Activated CD4-positive, alpha-beta T cell treated with anti-CD3 and anti-CD28 coated beads, Interleukin-2, amount 50 U/mL, for 4 hours (primary cell): ENCODE data around the gene LRRC34.

Experiments
- DNase-seq, 2 experiments: peaks; one replicate each; pipeline ENCODE4 v3.0.0-alpha.2; 2020

The LRRC34 gene, protein sequence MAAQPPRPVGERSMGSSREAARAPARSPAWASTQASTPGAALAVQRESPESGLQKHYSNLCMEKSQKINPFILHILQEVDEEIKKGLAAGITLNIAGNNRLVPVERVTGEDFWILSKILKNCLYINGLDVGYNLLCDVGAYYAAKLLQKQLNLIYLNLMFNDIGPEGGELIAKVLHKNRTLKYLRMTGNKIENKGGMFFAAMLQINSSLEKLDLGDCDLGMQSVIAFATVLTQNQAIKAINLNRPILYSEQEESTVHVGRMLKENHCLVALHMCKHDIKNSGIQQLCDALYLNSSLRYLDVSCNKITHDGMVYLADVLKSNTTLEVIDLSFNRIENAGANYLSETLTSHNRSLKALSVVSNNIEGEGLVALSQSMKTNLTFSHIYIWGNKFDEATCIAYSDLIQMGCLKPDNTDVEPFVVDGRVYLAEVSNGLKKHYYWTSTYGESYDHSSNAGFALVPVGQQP

DNA sequence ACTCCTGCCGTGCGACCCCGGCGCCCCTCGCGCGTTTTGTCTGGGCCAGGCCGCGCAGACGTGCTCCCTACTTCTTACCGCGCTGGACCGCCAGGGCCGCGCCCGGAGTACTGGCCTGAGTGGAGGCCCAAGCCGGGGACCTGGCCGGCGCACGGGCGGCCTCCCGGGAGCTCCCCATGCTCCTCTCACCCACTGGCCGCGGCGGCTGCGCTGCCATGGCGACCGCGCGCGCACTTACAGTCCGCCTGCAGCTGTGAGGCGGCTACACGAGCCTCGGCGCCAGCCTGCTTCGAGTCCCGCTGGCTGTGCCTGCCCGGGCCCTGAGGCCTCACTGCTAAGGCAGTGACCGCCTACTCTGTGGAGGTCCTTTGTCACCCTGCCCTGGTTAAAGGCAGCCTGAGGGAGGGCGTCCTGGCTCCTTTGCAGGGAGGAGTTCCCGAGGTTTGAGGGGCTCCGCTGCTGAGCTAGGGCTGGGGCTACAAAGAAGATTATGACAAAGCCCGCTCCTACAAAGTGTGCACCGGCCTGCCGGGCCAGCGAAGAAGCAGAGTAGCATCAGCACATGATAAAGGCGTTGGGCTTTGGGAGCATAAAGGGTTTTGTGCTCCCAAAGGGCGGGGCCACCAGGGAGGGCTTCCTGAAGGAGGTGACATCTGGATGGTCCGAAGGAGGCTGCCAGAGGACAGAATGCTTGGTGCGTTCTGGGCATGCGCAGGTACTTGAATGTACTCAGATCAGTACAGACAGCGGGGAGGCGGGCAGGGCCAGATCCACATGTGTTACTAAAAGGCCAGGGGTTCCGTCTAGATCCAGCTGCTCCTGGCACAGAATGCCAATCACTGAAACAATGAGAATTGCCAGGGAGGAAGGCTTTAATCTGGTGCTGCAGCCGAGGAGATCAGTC, at the start of gene LRRC34, which contains the start of gene LRRIQ4:
TSS of gene LRRC34 (minus strand) at position 573 of the 904 bp plus-strand sequence. CDS start at position 217, 356 bp downstream.
TSS of gene LRRIQ4 (plus strand) at position 539 of the 904 bp plus-strand sequence. CDS start 9,052 bp downstream, outside the sequence.
- peak; percentile 51 to 60 for DNase-seq

DNA sequence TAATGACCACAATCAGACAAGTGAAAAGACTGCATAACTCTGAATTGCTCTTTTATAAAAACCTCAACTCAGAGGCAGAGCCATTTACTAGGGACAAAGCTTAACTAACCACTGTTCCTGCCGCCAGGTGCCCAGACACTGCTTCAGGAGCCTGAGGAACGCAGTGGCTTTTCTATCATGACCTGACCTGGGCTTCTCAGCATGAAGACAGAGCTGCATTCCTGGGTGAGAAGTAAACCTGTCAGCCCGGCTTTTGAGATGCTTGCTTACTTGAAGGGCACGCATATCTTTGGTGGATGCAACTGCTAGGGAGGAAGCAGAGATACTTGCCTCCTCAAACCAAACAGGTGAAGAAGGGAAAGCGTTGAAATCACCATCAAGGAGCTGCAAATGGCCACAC, 49.2 kb upstream of the LRRC34 start:
- no peak for DNase-seq

- DNase-seq: no peak
Observed at GRCh38 chr3:169857811-169858210, 45.1 kb upstream of the LRRC34 start.

GRCh38 chr3:169855514-169855913, 42.8 kb upstream of the LRRC34 start:
- no peak for DNase-seq

GRCh38 chr3:169850618-169851017, 37.9 kb upstream of the LRRC34 start:
- DNase-seq: no peak

DNA sequence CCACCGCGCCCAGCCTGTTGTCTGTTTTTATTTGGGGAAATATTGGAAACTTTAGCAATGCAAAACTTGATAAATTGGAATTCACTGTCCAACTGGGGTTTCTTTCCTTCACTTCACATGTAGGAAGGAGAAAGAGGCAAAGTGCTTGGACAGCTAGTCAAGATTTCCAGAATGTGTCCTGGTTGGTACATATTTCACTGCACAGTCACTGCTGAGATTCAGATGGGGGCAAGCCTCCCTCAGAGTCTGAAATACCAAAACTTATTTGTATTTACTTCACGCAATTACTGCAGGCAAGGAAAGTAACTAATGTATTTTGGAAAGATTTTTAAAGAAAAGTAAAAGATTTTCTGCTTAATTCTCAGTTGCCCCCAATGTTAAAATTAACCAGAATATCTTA, 36.0 kb upstream of the LRRC34 start:
- DNase-seq: no peak

DNA sequence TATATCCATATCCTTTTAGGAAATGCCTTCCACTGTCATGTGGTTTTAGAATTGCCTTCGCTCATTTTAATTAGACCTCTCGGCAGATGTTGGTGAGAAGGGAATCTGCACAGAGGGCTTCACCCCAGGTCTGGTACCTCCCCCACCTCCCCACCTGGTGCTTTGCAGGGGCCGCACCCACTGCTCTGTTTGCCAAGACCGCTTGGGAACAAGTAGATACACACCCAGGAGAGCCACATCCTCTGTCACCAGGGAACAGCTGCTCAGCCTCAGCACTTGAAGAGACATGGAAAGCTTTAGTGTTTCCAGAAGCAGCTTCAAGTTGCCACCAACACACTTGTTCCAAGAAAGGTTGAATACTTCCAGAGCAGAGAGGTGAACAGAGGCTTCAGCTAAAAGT, 35.2 kb upstream of the LRRC34 start:
- no peak for DNase-seq

DNA sequence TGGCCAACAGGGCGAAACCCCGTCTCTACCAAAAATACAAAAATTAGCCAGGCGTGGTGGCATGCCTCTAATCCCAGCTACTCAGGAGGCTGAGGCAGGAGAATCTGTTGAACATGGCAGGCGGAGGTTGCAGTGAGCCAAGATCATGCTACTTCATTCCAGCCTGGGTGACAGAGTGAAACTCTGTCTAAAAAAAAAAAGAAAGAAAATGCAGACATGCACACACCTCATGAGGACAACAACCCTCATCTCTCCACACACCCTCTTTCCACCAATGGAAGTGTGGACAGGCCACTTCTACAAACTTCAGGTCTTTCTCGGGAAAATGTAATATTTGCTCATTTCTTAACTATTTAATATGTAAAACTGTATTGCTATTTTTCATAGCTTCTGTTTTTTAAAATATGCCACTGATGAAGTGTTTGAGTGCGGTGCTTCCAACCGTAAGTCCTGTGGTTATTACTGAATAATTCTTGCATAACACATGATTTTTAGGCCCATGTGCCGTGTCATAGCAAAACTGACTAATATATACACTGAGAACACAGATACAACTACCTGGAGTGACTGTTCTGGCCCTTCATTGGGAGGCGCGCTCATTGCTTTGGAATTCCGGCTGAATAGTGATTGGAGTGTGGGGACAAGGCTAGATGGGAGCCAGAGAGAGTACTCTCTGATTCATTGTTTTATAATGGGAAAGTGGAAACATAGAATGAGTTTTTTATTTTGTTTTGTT, 33.9 kb upstream of the LRRC34 start:
- no peak for DNase-seq

- no peak for DNase-seq
Observed at GRCh38 chr3:169842960-169843359, 30.3 kb upstream of the LRRC34 start.

- no peak for DNase-seq
Observed at GRCh38 chr3:169841171-169841570, 28.5 kb upstream of the LRRC34 start.

GRCh38 chr3:169838511-169839030, 25.9 kb upstream of the LRRC34 start:
- no peak for DNase-seq

GRCh38 chr3:169836942-169837275, 24.2 kb upstream of the LRRC34 start:
- DNase-seq: no peak

GRCh38 chr3:169836078-169836941, 23.6 kb upstream of the LRRC34 start:
- no peak for DNase-seq

- no peak for DNase-seq
Observed at GRCh38 chr3:169835533-169835932, 22.8 kb upstream of the LRRC34 start.

DNA sequence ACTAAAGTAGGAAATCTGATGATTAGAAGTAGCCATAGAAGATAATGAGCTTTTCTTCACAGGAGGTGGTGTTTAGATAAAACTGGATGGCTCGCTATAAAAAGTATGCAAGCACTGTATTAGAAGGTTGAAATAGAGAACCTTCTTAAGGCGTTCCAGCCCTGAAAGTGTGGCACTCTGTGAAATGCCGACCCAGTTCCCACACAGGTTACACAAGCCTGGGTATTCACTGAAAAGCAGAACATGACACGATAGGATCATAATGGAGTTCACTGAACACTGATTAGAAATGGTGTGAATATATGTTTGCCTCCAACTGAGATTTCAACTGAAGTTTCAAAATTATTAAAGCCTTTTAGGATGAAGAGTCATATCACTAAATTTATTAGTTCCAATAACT, 15.0 kb upstream of the LRRC34 start:
- DNase-seq: no peak

DNA sequence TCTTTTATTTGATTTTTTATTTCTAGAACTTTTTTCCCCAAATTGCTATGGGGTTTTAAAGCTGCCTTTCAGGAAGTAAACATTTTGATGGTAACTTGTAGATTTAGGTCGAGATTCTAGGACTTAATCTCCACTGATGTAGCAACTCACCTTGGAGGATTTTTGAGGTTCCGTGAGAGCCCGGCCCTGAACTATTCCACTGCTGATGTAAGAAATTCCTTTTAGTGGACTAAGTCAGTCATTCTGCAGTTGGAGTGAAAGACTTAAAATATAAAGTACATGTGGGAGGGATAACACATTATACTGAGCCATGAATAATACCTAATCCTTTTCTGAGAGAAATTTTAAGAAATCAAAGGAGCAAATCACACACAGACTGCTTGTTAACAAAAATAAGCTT, 12.6 kb upstream of the LRRC34 start:
- no peak for DNase-seq

- no peak for DNase-seq
Observed at GRCh38 chr3:169822983-169823382, 10.3 kb upstream of the LRRC34 start.

DNA sequence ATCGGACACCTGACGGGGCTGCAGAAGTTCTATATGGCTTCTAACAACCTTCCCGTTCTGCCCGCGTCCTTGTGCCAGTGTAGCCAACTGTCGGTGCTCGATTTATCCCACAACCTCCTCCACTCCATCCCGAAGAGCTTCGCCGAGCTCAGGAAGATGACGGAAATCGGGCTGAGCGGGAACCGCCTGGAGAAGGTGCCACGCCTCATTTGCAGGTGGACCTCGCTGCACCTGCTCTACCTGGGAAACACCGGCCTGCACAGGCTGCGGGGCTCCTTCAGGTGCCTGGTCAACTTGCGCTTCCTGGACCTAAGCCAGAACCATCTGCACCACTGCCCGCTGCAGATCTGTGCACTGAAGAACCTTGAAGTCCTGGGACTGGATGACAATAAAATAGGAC, 9.8 kb upstream of the LRRC34 start:
- DNase-seq: no peak

- DNase-seq: no peak
Observed at GRCh38 chr3:169822091-169822490, 9.4 kb upstream of the LRRC34 start.

GRCh38 chr3:169818316-169818715, 5.6 kb upstream of the LRRC34 start:
- no peak for DNase-seq

- no peak for DNase-seq
Observed at GRCh38 chr3:169815590-169816150, 3.0 kb upstream of the LRRC34 start.
